GM21529 (cell line): ENCODE measurements around the gene PMM2.
"Not testable (repeated sequence)": the region's sequence is repeated elsewhere in the genome, so short reads cannot be mapped to it uniquely, and the experiment has no call there.

ENCODE experiments used
- ATAC-seq: cut with Tn5 transposase; IDR thresholded peaks from one replicate; pipeline ENCODE4 v1.9.1; 2021; ENCODE audit not compliant: unreplicated experiment

Gene PMM2

GRCh38 chr16:8866118-8866883, 68.7 kb downstream of the PMM2 start:
- no peak for ATAC-seq

- ATAC-seq = no peak
These were observed 69.2 kb downstream of the PMM2 start for GRCh38 chr16:8866884-8867215.

DNA sequence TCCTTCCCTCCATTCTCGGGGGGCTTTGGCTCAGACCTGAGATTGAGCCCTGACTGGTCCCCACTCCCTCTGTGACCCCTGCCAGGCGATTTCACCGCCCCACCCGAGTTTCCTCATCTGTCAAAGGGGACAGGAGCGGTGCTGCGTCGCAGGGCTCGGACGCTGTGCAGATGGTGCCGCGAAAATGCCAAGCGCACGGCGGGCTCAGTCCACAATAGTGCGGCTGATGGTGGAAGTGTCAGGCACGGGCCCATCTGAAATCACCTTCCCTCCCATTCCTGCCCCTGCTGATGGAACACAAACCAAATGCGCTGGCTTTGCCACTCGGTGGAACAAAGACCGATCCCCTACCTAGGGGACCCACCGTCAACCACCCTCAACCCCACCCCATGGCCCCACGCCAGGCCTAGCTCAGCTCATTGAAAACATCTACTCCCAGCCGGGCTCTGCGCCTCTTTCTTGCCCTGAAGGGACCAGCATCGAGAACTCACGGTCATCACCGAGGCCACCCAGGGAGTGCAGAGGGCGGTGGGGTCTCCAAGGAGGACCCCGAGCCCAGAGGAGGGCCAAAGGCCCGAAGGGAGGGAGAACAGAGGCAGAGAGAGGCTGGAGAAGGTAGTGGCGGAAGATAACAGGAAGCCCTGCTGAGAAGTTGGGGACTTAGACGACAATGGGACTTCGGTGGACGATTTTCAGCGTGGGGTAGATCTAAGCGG, 69.7 kb downstream of the PMM2 start:
- ATAC-seq = no peak

DNA sequence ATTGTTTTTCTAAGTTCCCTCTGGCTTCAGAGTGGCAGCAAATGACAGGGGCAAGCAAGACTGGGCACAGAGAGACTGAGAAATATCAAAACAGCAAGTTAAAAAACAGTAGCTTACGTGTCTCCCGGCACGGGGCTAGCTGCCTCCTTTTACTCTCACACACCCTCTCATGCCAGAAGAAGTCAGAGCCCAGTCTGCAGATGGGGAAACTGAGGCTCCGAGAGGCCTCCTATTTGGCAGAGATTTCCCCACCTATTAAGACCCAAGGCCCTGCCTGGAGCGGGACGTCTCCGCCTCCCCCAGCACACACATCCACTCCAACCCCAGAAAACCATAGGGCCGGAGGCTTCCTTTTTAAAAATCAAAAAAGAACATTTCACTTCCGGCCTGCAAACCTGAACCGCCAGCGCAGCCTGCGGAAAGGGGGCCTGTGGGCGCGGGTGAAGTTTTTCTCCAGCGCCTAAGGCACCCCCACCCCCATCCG, 70.3 kb downstream of the PMM2 start:
- ATAC-seq = peak; percentile 7

DNA sequence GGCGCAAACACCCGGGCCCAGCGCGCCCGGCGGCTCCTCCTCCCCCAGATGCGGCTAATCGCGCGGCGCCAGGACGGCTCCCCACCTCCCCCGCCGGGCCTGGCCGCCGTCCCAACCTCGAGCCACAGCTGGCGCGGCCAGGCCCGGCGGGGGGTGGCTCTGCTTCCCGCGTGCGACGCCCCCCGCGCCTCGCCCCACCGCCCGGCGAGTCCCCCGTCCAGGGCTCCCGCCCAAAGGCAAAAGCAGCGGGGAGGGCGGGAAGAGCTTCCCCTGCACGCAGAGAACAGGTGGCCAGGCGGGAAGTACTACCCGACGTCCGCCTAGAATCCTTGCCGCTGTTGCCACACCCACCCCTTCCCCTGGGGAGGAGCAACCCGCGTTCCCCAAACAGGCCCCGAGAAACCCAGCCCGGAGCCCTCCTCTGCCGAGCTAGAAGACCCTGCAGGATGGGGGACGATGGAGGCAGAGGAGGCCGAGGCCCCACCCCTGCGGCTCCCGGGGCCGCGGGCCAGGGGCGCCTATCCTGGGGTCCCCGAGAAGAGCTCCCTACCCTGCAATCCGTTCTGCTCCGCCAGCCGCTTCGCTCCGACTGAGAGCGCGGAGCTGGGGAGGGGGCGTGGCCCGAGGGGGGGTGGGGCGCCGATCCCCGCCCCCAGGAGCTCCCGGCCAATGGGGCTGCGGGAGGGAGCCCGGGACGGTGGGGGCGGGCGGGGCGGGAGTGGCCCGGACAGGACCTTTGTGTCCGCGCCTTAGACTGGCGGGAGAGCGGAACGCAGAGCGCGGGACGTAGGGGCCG, 71.0 kb downstream of the PMM2 start, which contains the start of gene CARHSP1:
TSS of gene CARHSP1 (minus strand) at position 591 of the 796 bp plus-strand sequence. CDS start 9,678 bp downstream, outside the sequence.
- peak; percentile 66 for ATAC-seq

- ATAC-seq = no peak
These were observed 71.8 kb downstream of the PMM2 start for GRCh38 chr16:8869212-8869987.

DNA sequence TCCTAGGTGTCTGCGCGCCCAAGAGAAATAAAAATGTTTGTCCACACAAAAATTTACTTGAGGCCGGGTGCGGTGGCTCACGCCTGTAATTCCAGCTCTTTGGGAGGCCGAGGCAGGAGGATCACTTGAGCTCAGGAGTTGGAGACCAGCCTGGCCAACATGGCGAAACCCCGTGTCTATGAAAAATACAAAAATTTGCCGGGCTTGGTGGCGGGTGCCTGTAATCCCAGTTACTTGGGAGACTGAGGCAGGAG, 72.3 kb downstream of the PMM2 start:
- ATAC-seq = not testable (repeated sequence)

DNA sequence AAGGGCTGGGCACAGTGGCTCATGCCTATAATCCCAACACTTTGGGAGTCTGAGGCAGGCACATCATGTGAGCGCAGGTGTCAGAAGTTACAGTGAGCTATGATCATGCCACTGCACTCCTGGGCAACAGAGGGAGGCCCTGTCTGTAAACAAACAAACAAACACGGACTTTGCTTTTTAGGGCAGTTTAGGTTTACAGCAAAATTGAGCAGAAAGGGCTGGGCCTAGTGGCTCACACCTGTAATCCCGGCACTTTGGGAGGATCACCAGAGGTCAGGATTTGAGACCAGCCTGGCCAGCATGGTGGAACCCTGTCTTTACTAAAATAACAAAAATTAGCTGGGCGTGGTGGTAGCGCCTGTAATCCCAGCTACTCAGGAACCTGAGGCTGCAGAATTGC, 74.4 kb downstream of the PMM2 start:
- no peak for ATAC-seq

- ATAC-seq = no peak
These were observed 75.6 kb downstream of the PMM2 start for GRCh38 chr16:8872967-8873865.

DNA sequence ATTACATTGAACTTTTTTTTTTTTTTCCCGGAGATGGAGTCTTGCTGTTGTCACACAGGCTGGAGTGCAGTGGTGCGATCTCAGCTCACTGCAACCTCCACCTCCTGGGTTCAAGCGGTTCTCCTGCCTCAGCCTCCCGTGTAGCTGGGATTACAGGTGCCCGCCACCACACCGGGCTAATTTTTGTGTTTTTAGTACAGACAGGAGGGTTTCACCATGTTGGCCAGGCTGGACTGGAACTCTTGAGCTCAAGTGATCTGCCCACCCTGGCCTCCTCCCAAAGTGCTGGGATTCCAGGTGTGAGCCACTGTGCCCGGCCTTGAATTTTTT, 76.2 kb downstream of the PMM2 start:
- not testable (repeated sequence) for ATAC-seq

DNA sequence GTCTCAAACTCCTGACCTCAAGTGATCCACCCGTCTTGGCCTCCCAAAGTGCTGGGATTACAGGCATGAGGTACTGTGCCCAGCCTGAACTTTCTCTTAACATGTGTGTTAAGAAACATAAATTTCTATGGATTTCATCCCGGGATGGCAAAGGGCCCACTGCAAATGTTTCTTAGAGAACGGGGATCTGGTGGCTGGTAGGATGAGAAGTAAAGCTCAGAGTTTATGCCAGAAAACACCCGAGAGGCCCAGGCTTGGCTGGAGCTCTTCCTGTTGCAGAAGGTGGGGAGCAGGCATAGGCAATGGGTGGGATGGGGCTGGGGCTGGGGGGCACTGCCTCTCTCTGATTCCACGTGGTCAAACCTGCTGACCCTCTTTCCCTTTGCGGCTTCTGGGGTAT, 76.7 kb downstream of the PMM2 start:
- no peak for ATAC-seq

DNA sequence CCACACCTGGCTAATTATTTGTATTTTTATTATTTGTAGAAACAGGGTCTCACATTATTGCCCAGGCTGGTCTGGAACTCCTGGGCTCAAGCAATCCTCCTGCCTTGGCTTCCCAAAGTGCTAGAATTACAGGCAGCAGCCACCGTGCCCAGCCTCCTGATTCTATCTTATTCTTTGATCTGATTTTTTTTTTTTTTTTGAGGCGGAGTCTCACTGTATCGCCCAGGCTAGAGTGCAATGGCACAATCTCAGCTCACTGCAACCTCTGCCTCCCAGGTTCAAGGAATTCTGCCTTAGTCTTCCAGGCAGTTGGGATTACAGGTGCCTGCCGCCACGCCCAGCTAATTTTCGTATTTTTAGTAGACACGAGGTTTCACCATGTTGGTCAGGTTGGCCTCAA, 77.7 kb downstream of the PMM2 start:
- ATAC-seq = not testable (repeated sequence)

DNA sequence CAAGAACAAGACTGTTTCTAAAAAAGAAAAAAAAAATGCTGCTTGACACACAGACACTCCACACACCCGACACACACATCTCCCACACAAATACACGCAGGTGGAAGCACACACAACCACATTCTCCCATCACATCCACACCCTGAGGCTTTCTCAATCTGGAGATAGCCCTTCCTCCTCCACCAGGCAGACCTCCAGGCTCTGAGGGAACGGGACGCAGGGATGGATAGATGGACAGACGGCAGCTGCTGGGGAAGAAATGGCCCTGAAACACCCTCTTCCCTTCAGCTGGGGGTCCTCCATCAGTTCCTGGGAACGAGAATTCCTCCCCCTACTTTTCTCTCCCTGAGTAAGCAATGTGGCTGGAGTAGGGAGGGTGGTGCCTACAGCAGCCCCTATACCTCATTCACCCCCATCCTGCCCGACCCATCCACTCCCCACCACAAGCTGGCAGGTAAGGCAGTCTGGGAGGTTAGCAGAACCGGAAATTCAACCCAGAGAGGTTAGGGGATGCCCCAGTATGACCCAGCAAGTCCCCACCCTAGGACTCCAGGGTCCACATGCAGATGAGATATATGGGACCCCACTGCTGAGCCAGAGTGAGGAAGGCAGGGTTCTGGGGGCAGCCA, 80.4 kb downstream of the PMM2 start:
- no peak for ATAC-seq

- ATAC-seq = no peak
These were observed 80.9 kb downstream of the PMM2 start for GRCh38 chr16:8878523-8878911.

GRCh38 chr16:8880839-8881510, 83.3 kb downstream of the PMM2 start:
- no peak for ATAC-seq

- ATAC-seq = no peak
These were observed 84.5 kb downstream of the PMM2 start, which contains the start of gene LITAFD for GRCh38 chr16:8882041-8882617. Gene LITAFD (plus strand): TSS chr16:8882351. CDS start chr16:8884356, 2,005 bp downstream.

- no peak for ATAC-seq
These were observed 85.2 kb downstream of the PMM2 start for GRCh38 chr16:8882725-8883377.
